MCF 10A (cell line): ENCODE measurements around the gene ZFYVE9. TPM values are rescaled to one million over a fixed set of nuclear protein-coding genes. Genes with fewer than 3 reads are reported as not detected.

Source experiments
- BruUV-seq: library from RNA; stranded (reverse); fragments of 400-500 nt; replicated peaks from 2 replicates; lab custom pipeline; 2021; lab: Mats Ljungman, UMichigan
- CTCF ChIA-PET: fragments of 300-600 bp; sonication (Branson Sonifier 250); formaldehyde crosslinking; extraction: SDS; loops from one replicate; lab custom pipeline; 2021; ENCODE audit warnings: antibody characterized with exemption, inconsistent platforms; lab: Yijun Ruan, JAX
- POLR2A ChIA-PET: fragments of 300-600, 350-650 bp; sonication (Branson Sonifier 250); formaldehyde crosslinking; extraction: SDS; loops from one replicate; lab custom pipeline; 2020; ENCODE audit warnings: antibody characterized with exemption, inconsistent platforms; lab: Yijun Ruan, JAX
- DNase-seq: peaks from one replicate; pipeline ENCODE4 v3.0.0-alpha.2; 2018; ENCODE audit not compliant: unreplicated experiment
- H3K27ac Mint-ChIP-seq: one replicate; pipeline ENCODE4 v1.8.0; 2022; ENCODE audit warnings: mild to moderate bottlenecking, low read depth, mixed read lengths; ENCODE audit not compliant: unreplicated experiment
- H3K27me3 Mint-ChIP-seq: one replicate; pipeline ENCODE4 v1.8.0; 2022; ENCODE audit warnings: mixed read lengths; ENCODE audit not compliant: insufficient read depth, unreplicated experiment
- H3K36me3 Mint-ChIP-seq: one replicate; pipeline ENCODE4 v1.8.0; 2022; ENCODE audit warnings: mild to moderate bottlenecking, moderate library complexity, mixed read lengths; ENCODE audit not compliant: insufficient read depth, unreplicated experiment
- H3K4me1 Mint-ChIP-seq: one replicate; pipeline ENCODE4 v1.8.0; 2022; ENCODE audit warnings: mixed read lengths; ENCODE audit not compliant: insufficient read depth, unreplicated experiment
- H3K4me3 Mint-ChIP-seq: one replicate; pipeline ENCODE4 v1.8.0; 2022; ENCODE audit warnings: mild to moderate bottlenecking, moderate library complexity, mixed read lengths; ENCODE audit not compliant: unreplicated experiment
- H3K9me3 Mint-ChIP-seq: one replicate; pipeline ENCODE4 v1.8.0; 2022; ENCODE audit warnings: mixed read lengths; ENCODE audit not compliant: unreplicated experiment
- CTCF ChIP-seq: fragments of 200-600 bp; IDR thresholded peaks from one replicate; pipeline ENCODE4 v1.8.0; 2022; ENCODE audit warnings: antibody characterized with exemption, mild to moderate bottlenecking; ENCODE audit not compliant: unreplicated experiment
- intact Hi-C: fragments of 100-400 bp; cut with micrococcal nuclease; formaldehyde crosslinking; loops from 2 replicates; pipeline ENCODE4 v1.14.1; 2022
- total RNA-seq: library from RNA; stranded (reverse); gene quantifications from 2 replicates; pipeline ENCODE4 v1.2.3, GENCODE V29; 2022

ZFYVE9 gene
- total RNA-seq, 1 experiment from 2014 or later: 23.9 TPM

DNA sequence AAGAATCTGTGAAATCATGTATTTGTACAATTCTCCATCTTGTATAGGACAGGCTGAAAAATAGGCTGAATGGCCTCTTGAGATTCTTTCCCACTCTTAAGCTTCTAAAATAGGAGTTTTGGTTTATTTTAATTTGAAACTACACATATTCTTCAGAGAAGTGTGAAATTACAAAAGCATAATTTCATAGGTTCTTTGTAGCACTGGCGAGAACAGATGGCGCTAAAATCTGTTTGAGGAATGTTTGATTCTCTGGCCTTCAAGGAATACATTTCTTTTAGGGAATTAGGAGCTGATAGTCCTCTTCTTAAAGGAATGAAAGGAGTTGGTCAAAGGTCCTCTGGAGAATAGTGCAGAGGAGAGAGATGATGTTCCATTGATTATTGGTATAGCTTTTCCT is 179.2 kb downstream of the ZFYVE9 start:
- no peaks in the 10 kb centered on the region for H3K27me3 Mint-ChIP-seq
- no peak for DNase-seq
- H3K4me3 Mint-ChIP-seq: no peak overlapping the region
- TF ChIP-seq CTCF: no peak
- H3K27ac Mint-ChIP-seq: no peak overlapping the region
- no TSS peak for BruUV-seq
- POLR2A ChIA-PET: interaction anchor here (0.8 kb wide), 2 partner anchors 8 to 24 kb away, joined by 3 to 4 read pairs; no protein-coding TSS in a partner anchor
- intact Hi-C loops: no loop called here
- CTCF ChIA-PET: interaction anchor here (1.6 kb wide), 1 partner anchor 24 kb away, joined by 3 read pairs; no protein-coding TSS in a partner anchor
- peaks cover 21% of the 10 kb centered on the region for H3K36me3 Mint-ChIP-seq
- H3K9me3 Mint-ChIP-seq: no peaks in the 10 kb centered on the region
- H3K4me1 Mint-ChIP-seq: no peaks in the 10 kb centered on the region

DNA sequence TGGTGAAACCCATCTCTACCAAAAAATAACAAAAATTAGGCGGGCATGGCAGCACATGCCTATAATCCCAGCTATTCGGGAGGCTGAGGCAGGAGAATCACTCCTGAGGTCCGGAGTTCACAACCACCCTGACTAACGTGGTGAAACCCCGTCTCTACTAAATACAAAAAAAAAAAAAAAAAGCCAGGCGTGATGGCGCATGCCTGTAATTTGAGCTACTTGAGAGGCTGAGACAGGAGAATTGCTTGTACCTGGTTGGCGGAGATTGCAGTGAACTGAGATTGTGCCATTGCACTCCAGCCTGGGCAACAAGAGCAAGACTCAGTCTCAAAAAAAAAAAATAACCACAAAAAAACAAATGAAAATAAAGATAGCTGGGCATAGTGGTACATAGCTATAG is 181.8 kb downstream of the ZFYVE9 start:
- BruUV-seq: no TSS peak
- H3K9me3 Mint-ChIP-seq: no peaks in the 10 kb centered on the region
- ChIA-PET POLR2A (interaction anchor here (0.7 kb wide), 1 partner anchor 273 kb away, joined by 4 read pairs; no protein-coding TSS in a partner anchor), CTCF (interaction anchor here (0.6 to 1.4 kb wide), 4 partner anchors 11 to 45 kb away, joined by 3 to 6 read pairs (median 3); no protein-coding TSS in a partner anchor)
- DNase-seq: peak; percentile 35
- H3K27ac Mint-ChIP-seq: no peak overlapping the region
- intact Hi-C loops: no loop called here
- no peaks in the 10 kb centered on the region for H3K27me3 Mint-ChIP-seq
- H3K36me3 Mint-ChIP-seq: peaks cover 17% of the 10 kb centered on the region
- no peaks in the 10 kb centered on the region for H3K4me1 Mint-ChIP-seq
- no peak overlapping the region for H3K4me3 Mint-ChIP-seq
- no peak for TF ChIP-seq CTCF

DNA sequence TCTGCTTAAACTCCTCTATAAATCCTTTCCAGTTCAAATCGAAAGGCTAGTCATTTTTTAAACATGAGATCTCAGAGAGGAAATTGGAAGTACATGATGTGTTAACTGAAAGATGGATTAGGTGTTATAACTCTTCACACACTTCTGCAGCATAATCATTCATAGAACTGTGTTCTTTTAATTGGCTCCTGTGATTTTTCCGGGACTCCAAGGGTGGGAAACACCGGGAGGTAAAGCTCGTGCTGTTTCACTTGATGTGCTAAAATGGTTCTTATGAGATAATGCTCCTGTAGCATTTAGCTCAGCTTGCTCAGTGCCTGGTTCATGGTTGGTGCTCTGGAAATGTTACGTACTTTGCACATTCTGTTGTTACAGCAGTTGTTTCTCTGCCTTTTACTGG is 183.9 kb downstream of the ZFYVE9 start:
- DNase-seq: no peak
- no peak overlapping the region for H3K4me3 Mint-ChIP-seq
- no peaks in the 10 kb centered on the region for H3K9me3 Mint-ChIP-seq
- TF ChIP-seq CTCF: no peak
- ChIA-PET POLR2A (no interaction called here), CTCF (interaction anchor here (0.6 kb wide), 1 partner anchor 16 kb away, joined by 3 read pairs; no protein-coding TSS in a partner anchor)
- H3K27me3 Mint-ChIP-seq: no peaks in the 10 kb centered on the region
- BruUV-seq: no TSS peak
- intact Hi-C loops: no loop called here
- H3K36me3 Mint-ChIP-seq: peaks cover 17% of the 10 kb centered on the region
- H3K4me1 Mint-ChIP-seq: no peaks in the 10 kb centered on the region
- no peak overlapping the region for H3K27ac Mint-ChIP-seq

DNA sequence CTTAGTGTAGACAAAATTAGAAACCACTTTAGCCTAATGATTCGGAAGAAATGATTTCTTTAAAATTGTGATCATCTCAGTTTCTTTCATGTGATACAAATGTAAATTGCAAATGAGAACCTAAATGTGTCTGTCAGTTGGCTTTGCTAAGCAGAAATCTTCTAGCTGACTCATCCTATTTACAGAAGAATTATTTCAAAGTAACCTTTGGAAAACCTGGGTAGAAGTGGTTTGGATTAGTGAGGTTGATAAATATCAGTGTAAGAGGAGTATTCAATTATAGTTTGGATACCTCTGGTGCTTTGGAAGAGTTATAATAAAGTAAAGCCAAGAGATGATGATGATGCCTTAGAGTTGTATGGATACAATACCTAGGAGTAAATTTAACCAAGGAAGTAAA is 186.7 kb downstream of the ZFYVE9 start:
- no peak for TF ChIP-seq CTCF
- no peaks in the 10 kb centered on the region for H3K4me1 Mint-ChIP-seq
- H3K9me3 Mint-ChIP-seq: no peaks in the 10 kb centered on the region
- DNase-seq: no peak
- H3K27me3 Mint-ChIP-seq: no peaks in the 10 kb centered on the region
- no peak overlapping the region for H3K4me3 Mint-ChIP-seq
- POLR2A ChIA-PET: interaction anchor here (1.6 kb wide), 1 partner anchor 12 kb away, joined by 3 read pairs; no protein-coding TSS in a partner anchor
- intact Hi-C loops: no loop called here
- CTCF ChIA-PET: interaction anchor here (1.8 kb wide), 1 partner anchor 32 kb away, joined by 4 read pairs; no protein-coding TSS in a partner anchor
- H3K36me3 Mint-ChIP-seq: peaks cover 21% of the 10 kb centered on the region
- no TSS peak for BruUV-seq
- H3K27ac Mint-ChIP-seq: no peak overlapping the region
